ENCODE results near the gene GNL3L. TPM values are rescaled to one million over a fixed set of nuclear protein-coding genes. Genes with fewer than 3 reads are reported as not detected.

The GNL3L gene
- total and polyA plus RNA-seq, 10 donors = 3.0 to 52.3 (median 38.2) TPM

- Histone ChIP-seq H3K36me3 (no peaks in the 10 kb centered on the region), H3K4me3 (no peak overlapping the region), H3K27ac (no peak overlapping the region), H3K27me3 (replicated peaks in 1 of 7) (no peaks in the 10 kb centered on the region), H3K9me3 (no peaks in the 10 kb centered on the region), H3K4me1 (no peaks in the 10 kb centered on the region)
- 46 to 95% (median 77%) methylated on average over 2 of the region's 2 CpGs; no CpG with 5 or more reads in 1 of the 5 donors for WGBS, 5 donors
- no peak for DNase-seq
- intact Hi-C loops (cut with DNase I; ENCODE audit: low total_unique reads) = no loop called here
- TF ChIP-seq CTCF (IDR thresholded peaks at IDR 0.05 in 8 of 11, conservative IDR thresholded peaks at IDR 0.05 in 3 of 11) (no peak), POLR2A (IDR thresholded peaks at IDR 0.05) (no peak), POLR2AphosphoS5 (IDR thresholded peaks at IDR 0.05) (no peak)
These were observed 67.7 kb downstream of the GNL3L start for GRCh38 chrX:54597728-54598127.

- H3K4me1 ChIP-seq = no peaks in the 10 kb centered on the region
- intact Hi-C loops (cut with DNase I; ENCODE audit: low total_unique reads) = no loop called here
- no peak for TF ChIP-seq POLR2AphosphoS5 (IDR thresholded peaks at IDR 0.05)
- TF ChIP-seq CTCF (IDR thresholded peaks at IDR 0.05 in 8 of 11, conservative IDR thresholded peaks at IDR 0.05 in 3 of 11) = no peak
- no peak for TF ChIP-seq POLR2A (IDR thresholded peaks at IDR 0.05)
- H3K9me3 ChIP-seq = no peaks in the 10 kb centered on the region
- no peaks in the 10 kb centered on the region for H3K36me3 ChIP-seq
- no peak overlapping the region for H3K4me3 ChIP-seq
- H3K27me3 ChIP-seq (replicated peaks in 1 of 7) = no peaks in the 10 kb centered on the region
- WGBS, 5 donors = 60 to 93% (median 77%) methylated on average over 1 of the region's 1 CpG; no CpG with 5 or more reads in 1 of the 5 donors
- H3K27ac ChIP-seq = no peak overlapping the region
- DNase-seq = no peak
These were observed 72.5 kb downstream of the GNL3L start for GRCh38 chrX:54602563-54602962.

Other genes with a start within 250 kb of the GNL3L start
- 1 to 10 TPM in 5 of 7 donors, under 1 TPM in 2; 0.83 to 1.8 (median 1.1) TPM for gene WNK3, start 172.2 kb upstream of the GNL3L start, total RNA-seq
- gene WNK3, start 172.2 kb upstream of the GNL3L start, polyA plus RNA-seq = under 1 TPM; 0.06 to 0.11 (median 0.10) TPM
- gene TSR2, start 89.8 kb upstream of the GNL3L start, total RNA-seq = 10 to 100 TPM; 21.4 to 46.4 (median 35.1) TPM
- 10 to 100 TPM; 25.5 to 42.3 (median 31.3) TPM for gene TSR2, start 89.8 kb upstream of the GNL3L start, polyA plus RNA-seq
- 1 to 10 TPM; 3.1 to 5.4 (median 3.8) TPM for gene FGD1, start 34.0 kb upstream of the GNL3L start, total RNA-seq
- gene FGD1, start 34.0 kb upstream of the GNL3L start, polyA plus RNA-seq = 1 to 10 TPM in 1 of 3 donors, under 1 TPM in 2; 0.73 to 1.5 (median 0.98) TPM

Data from spleen (tissue), 11 donors.